ENCODE data around the gene C11orf68.

GRCh38 chr11:65912845-65913244, 6.0 kb downstream of the C11orf68 start:
- TF ChIP-seq JUN (IDR thresholded peaks at IDR 0.05; ENCODE audit: borderline replicate concordance, low read depth, low read length) (no peak), JUN (CRISPR knock-in tag; IDR thresholded peaks at IDR 0.05; ENCODE audit: borderline replicate concordance) (no peak), FOXJ3 (CRISPR knock-in tag; IDR thresholded peaks at IDR 0.05) (no peak), ZNF253 (CRISPR knock-in tag; conservative IDR thresholded peaks at IDR 0.05) (no peak), REST (IDR thresholded peaks at IDR 0.05; ENCODE audit: borderline replicate concordance) (no peak), REST (CRISPR knock-in tag; IDR thresholded peaks at IDR 0.05; ENCODE audit: low read depth) (no peak), EGR1 (conservative IDR thresholded peaks at IDR 0.05) (no peak), RFX5 (IDR thresholded peaks at IDR 0.05; ENCODE audit: low read depth, low read length) (no peak), NR3C1 (CRISPR knock-in tag; IDR thresholded peaks at IDR 0.05) (no peak), STAG1 (CRISPR knock-in tag; IDR thresholded peaks at IDR 0.05; ENCODE audit: borderline replicate concordance) (no peak), ZFP30 (CRISPR knock-in tag; IDR thresholded peaks at IDR 0.05; ENCODE audit: borderline replicate concordance) (no peak), HDAC6 (IDR thresholded peaks at IDR 0.05; ENCODE audit: low read depth, low read length) (no peak), ZBTB40 (IDR thresholded peaks at IDR 0.05) (no peak), ZBTB40 (CRISPR knock-in tag; IDR thresholded peaks at IDR 0.05) (no peak), EHMT2 (IDR thresholded peaks at IDR 0.05) (no peak), ZBTB8A (IDR thresholded peaks at IDR 0.05; ENCODE audit: partially characterized antibody) (no peak)
